Measurements from ENCODE around the gene BLVRA. TPM values are rescaled to one million over a fixed set of nuclear protein-coding genes. Genes with fewer than 3 reads are reported as not detected.
"Not testable (repeated sequence)": the region's sequence is repeated elsewhere in the genome, so short reads cannot be mapped to it uniquely, and the experiment has no call there.

Gene BLVRA
- total RNA-seq, 5 donors from 2014 or later (not counting 1 experiment from before 2014, with no cell fraction given) = 14.1 to 21.3 (median 17.3) TPM

- no peak overlapping the region for H3K27ac Mint-ChIP-seq
- no peak for DNase-seq
- no peak overlapping the region for H3K27ac ChIP-seq (ENCODE audit: low read length)
- no peak for ATAC-seq (replicated peaks in 1 of 4)
- POLR2A ChIA-PET = no interaction called here
- no peaks in the 10 kb centered on the region for H3K9me3 ChIP-seq
- H3K4me3 Mint-ChIP-seq = no peak overlapping the region
- CTCF ChIA-PET = no interaction called here
- 89% methylated on average over 3 of the region's 6 CpGs for WGBS (ENCODE audit: insufficient coverage)
- no peaks in the 10 kb centered on the region for H3K36me3 ChIP-seq (ENCODE audit: control insufficient read depth in 2 of 2, extremely low read depth in 1 of 2, insufficient read depth in 1 of 2, low read length in 1 of 2)
- H3K4me3 ChIP-seq (ENCODE audit: control insufficient read depth in 1 of 2, extremely low read depth in 1 of 2, low read length in 1 of 2) = no peak overlapping the region
- no peaks in the 10 kb centered on the region for H3K4me1 ChIP-seq (ENCODE audit: control insufficient read depth in 1 of 2, extremely low read depth in 1 of 2, insufficient read depth in 2 of 2, low read length in 2 of 2)
- H3K36me3 Mint-ChIP-seq = no peaks in the 10 kb centered on the region
- H3K4me1 Mint-ChIP-seq = no peaks in the 10 kb centered on the region
- no peaks in the 10 kb centered on the region for H3K9me3 Mint-ChIP-seq
- H3K27me3 Mint-ChIP-seq = peaks cover 30 to 33% of the 10 kb centered on the region in 2 donors
- peaks cover 2 to 10% of the 10 kb centered on the region in 2 experiments for H3K27me3 ChIP-seq (replicated peaks in 1 of 2; ENCODE audit: control insufficient read depth in 2 of 2, extremely low read depth in 1 of 2, insufficient read depth in 2 of 2, low read length in 1 of 2)
Observed at GRCh38 chr7:43823941-43824340, 65.5 kb downstream of the BLVRA start.

- DNase-seq; H3K27ac ChIP-seq (ENCODE audit: low read length); H3K4me3 ChIP-seq (ENCODE audit: control insufficient read depth in 1 of 2, extremely low read depth in 1 of 2, low read length in 1 of 2); H3K4me3 Mint-ChIP-seq; H3K4me1 Mint-ChIP-seq; POLR2A ChIA-PET; H3K9me3 Mint-ChIP-seq; H3K9me3 ChIP-seq; ATAC-seq (replicated peaks in 1 of 4); H3K36me3 ChIP-seq (ENCODE audit: control insufficient read depth in 2 of 2, extremely low read depth in 1 of 2, insufficient read depth in 1 of 2, low read length in 1 of 2); H3K4me1 ChIP-seq (ENCODE audit: control insufficient read depth in 1 of 2, extremely low read depth in 1 of 2, insufficient read depth in 2 of 2, low read length in 2 of 2); H3K27ac Mint-ChIP-seq; H3K36me3 Mint-ChIP-seq: not testable (repeated sequence)
- CTCF ChIA-PET = interaction anchor here in 1 of 2 donors (1.3 kb wide), 1 partner anchor 60 kb away, joined by 4 read pairs; no protein-coding TSS in a partner anchor
- peaks cover 31 to 32% of the 10 kb centered on the region in 2 donors for H3K27me3 Mint-ChIP-seq
- peaks cover 2 to 10% of the 10 kb centered on the region in 2 experiments for H3K27me3 ChIP-seq (replicated peaks in 1 of 2; ENCODE audit: control insufficient read depth in 2 of 2, extremely low read depth in 1 of 2, insufficient read depth in 2 of 2, low read length in 1 of 2)
- WGBS (ENCODE audit: insufficient coverage) = 89% methylated on average over 4 of the region's 12 CpGs
Observed at GRCh38 chr7:43824513-43824912, 66.0 kb downstream of the BLVRA start.

DNA sequence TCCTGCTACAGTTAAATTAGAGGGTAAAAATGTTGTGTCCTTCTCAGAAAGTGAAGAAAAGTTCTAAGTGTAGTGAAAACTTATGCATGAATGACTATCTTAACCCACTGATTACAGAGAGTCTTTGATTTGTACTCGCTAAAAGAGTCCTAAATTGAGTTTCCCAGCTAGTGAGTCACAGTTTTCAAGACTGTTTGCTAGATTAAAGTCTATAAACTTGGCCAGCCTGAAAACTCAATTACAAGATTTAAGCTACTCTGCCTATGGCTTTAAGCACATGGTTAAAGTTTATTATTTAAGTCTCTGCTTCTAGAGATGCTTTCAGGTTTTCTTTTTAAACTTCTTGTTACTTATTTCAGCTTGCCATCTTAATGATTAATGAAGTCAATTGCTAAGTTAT lies 66.5 kb downstream of the BLVRA start:
- no peaks in the 10 kb centered on the region for H3K36me3 Mint-ChIP-seq
- H3K27me3 ChIP-seq (replicated peaks in 1 of 2; ENCODE audit: control insufficient read depth in 2 of 2, extremely low read depth in 1 of 2, insufficient read depth in 2 of 2, low read length in 1 of 2) = peaks cover 2 to 13% of the 10 kb centered on the region in 2 experiments
- no peak overlapping the region for H3K4me3 Mint-ChIP-seq
- no peaks in the 10 kb centered on the region for H3K4me1 ChIP-seq (ENCODE audit: control insufficient read depth in 1 of 2, extremely low read depth in 1 of 2, insufficient read depth in 2 of 2, low read length in 2 of 2)
- H3K36me3 ChIP-seq (ENCODE audit: control insufficient read depth in 2 of 2, extremely low read depth in 1 of 2, insufficient read depth in 1 of 2, low read length in 1 of 2) = no peaks in the 10 kb centered on the region
- ChIA-PET CTCF (interaction anchor here in 1 of 2 donors (1.3 kb wide), 1 partner anchor 61 kb away, joined by 4 read pairs; no protein-coding TSS in a partner anchor), POLR2A (no interaction called here)
- no peaks in the 10 kb centered on the region for H3K9me3 ChIP-seq
- no peak for DNase-seq
- H3K4me3 ChIP-seq (ENCODE audit: control insufficient read depth in 1 of 2, extremely low read depth in 1 of 2, low read length in 1 of 2) = no peak overlapping the region
- H3K27ac Mint-ChIP-seq = no peak overlapping the region
- H3K27ac ChIP-seq (ENCODE audit: low read length) = no peak overlapping the region
- H3K27me3 Mint-ChIP-seq = peaks cover 32 to 34% of the 10 kb centered on the region in 2 donors
- WGBS (ENCODE audit: insufficient coverage) = no CpG with 5 or more reads among the region's 1 CpG
- H3K9me3 Mint-ChIP-seq = no peaks in the 10 kb centered on the region
- no peak for ATAC-seq (replicated peaks in 1 of 4)
- no peaks in the 10 kb centered on the region for H3K4me1 Mint-ChIP-seq

DNA sequence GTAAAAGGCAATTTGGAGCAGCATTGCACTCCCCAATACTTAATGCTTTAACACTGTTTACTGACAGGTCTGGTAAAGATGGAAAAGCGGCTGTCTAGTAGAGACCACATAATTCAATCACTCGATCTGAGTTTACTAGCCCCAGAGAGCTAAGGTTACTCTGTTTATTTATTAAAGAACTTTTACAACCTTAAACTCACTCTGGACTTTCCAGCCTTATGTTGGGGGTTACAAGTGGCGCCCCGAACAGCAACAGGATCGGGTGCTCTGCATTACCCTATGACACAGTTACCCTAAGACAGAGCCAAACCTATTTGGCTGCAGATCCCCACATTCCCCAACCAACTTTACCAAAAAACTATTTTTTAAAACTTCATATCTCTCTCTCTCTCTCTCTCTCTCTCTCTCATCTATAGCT lies 66.9 kb downstream of the BLVRA start:
- H3K27me3 ChIP-seq (replicated peaks in 1 of 2; ENCODE audit: control insufficient read depth in 2 of 2, extremely low read depth in 1 of 2, insufficient read depth in 2 of 2, low read length in 1 of 2) = peaks cover 2 to 14% of the 10 kb centered on the region in 2 experiments
- 100% methylated on average over 4 of the region's 5 CpGs for WGBS (ENCODE audit: insufficient coverage)
- Mint-ChIP-seq H3K27ac (no peak overlapping the region), H3K4me1 (no peaks in the 10 kb centered on the region), H3K9me3 (no peaks in the 10 kb centered on the region), H3K36me3 (no peaks in the 10 kb centered on the region), H3K4me3 (no peak overlapping the region), H3K27me3 (peaks cover 32 to 35% of the 10 kb centered on the region in 2 donors)
- DNase-seq (no peak), ATAC-seq (replicated peaks in 1 of 4) (no peak)
- no peak overlapping the region for H3K27ac ChIP-seq (ENCODE audit: low read length)
- ChIA-PET POLR2A (interaction anchor here in 1 of 2 donors (0.6 kb wide), 1 partner anchor 58 kb away, joined by 4 read pairs; no protein-coding TSS in a partner anchor), CTCF (interaction anchor here in 1 of 2 donors (1.3 kb wide), 1 partner anchor 61 kb away, joined by 4 read pairs; no protein-coding TSS in a partner anchor)
- no peaks in the 10 kb centered on the region for H3K36me3 ChIP-seq (ENCODE audit: control insufficient read depth in 2 of 2, extremely low read depth in 1 of 2, insufficient read depth in 1 of 2, low read length in 1 of 2)
- H3K4me1 ChIP-seq (ENCODE audit: control insufficient read depth in 1 of 2, extremely low read depth in 1 of 2, insufficient read depth in 2 of 2, low read length in 2 of 2) = no peaks in the 10 kb centered on the region
- H3K4me3 ChIP-seq (ENCODE audit: control insufficient read depth in 1 of 2, extremely low read depth in 1 of 2, low read length in 1 of 2) = no peak overlapping the region
- no peaks in the 10 kb centered on the region for H3K9me3 ChIP-seq

- H3K36me3 Mint-ChIP-seq; CTCF ChIA-PET; H3K4me3 ChIP-seq (ENCODE audit: control insufficient read depth in 1 of 2, extremely low read depth in 1 of 2, low read length in 1 of 2); DNase-seq; H3K27me3 ChIP-seq (replicated peaks in 1 of 2; ENCODE audit: control insufficient read depth in 2 of 2, extremely low read depth in 1 of 2, insufficient read depth in 2 of 2, low read length in 1 of 2); POLR2A ChIA-PET; H3K9me3 Mint-ChIP-seq; H3K27ac ChIP-seq (ENCODE audit: low read length); H3K27ac Mint-ChIP-seq; H3K36me3 ChIP-seq (ENCODE audit: control insufficient read depth in 2 of 2, extremely low read depth in 1 of 2, insufficient read depth in 1 of 2, low read length in 1 of 2); ATAC-seq (replicated peaks in 1 of 4); H3K9me3 ChIP-seq; H3K4me3 Mint-ChIP-seq: not testable (repeated sequence)
- Mint-ChIP-seq H3K27me3 (peaks cover 22% of the 10 kb centered on the region in 2 donors), H3K4me1 (peaks cover 12 to 17% (median 17%) of the 10 kb centered on the region in 3 donors)
- H3K4me1 ChIP-seq (ENCODE audit: control insufficient read depth in 1 of 2, extremely low read depth in 1 of 2, insufficient read depth in 2 of 2, low read length in 2 of 2) = peaks cover 0 to 13% of the 10 kb centered on the region in 2 experiments
Observed at GRCh38 chr7:43830917-43831316, 72.4 kb downstream of the BLVRA start.

GRCh38 chr7:43834463-43835251 lies 76.2 kb downstream of the BLVRA start:
- H3K27me3 ChIP-seq (replicated peaks in 1 of 2; ENCODE audit: control insufficient read depth in 2 of 2, extremely low read depth in 1 of 2, insufficient read depth in 2 of 2, low read length in 1 of 2) = peaks cover 0 to 4% of the 10 kb centered on the region in 2 experiments
- ChIA-PET CTCF (interaction anchor here (0.5 to 6.3 kb wide), 10 partner anchors 105 to 936 kb away, joined by 3 to 74 read pairs (median 4); partner anchors contain the start of genes STK17A (in 2 of the 2), MRPL32 (in 1 of the 2) and PSMA2 (in 1 of the 2)), POLR2A (interaction anchor here (0.6 to 1.3 kb wide), 5 partner anchors 90 to 371 kb away, joined by 3 to 16 read pairs (median 3); partner anchors contain the start of gene STK17A (in 2 of the 2))
- 25% methylated on average over 4 of the region's 8 CpGs for WGBS (ENCODE audit: insufficient coverage)
- H3K4me1 ChIP-seq (ENCODE audit: control insufficient read depth in 1 of 2, extremely low read depth in 1 of 2, insufficient read depth in 2 of 2, low read length in 2 of 2) = peaks cover 3 to 20% of the 10 kb centered on the region in 2 experiments
- peak overlapping the region; percentile 25 to 66 for H3K4me3 ChIP-seq (ENCODE audit: control insufficient read depth in 1 of 2, extremely low read depth in 1 of 2, low read length in 1 of 2)
- Mint-ChIP-seq H3K9me3 (peaks cover 0 to 3% (median 0%) of the 10 kb centered on the region in 3 donors), H3K4me3 (peak overlapping the region; percentile 71 to 88 (median 83)), H3K27ac (peak overlapping the region; percentile 93 to 96), H3K36me3 (peaks cover 2% of the 10 kb centered on the region), H3K27me3 (peaks cover under 1 to 4% of the 10 kb centered on the region in 2 donors), H3K4me1 (peaks cover 19 to 24% (median 22%) of the 10 kb centered on the region in 3 donors)
- DNase-seq (peak in 21 of 35 experiments; percentile 2 to 76 (median 10)), ATAC-seq (replicated peaks in 1 of 4) (peak; percentile 36 to 54 (median 50))
- H3K9me3 ChIP-seq = no peaks in the 10 kb centered on the region
- no peaks in the 10 kb centered on the region for H3K36me3 ChIP-seq (ENCODE audit: control insufficient read depth in 2 of 2, extremely low read depth in 1 of 2, insufficient read depth in 1 of 2, low read length in 1 of 2)
- H3K27ac ChIP-seq (ENCODE audit: low read length) = peak overlapping the region; percentile 87

All from T-cell (primary cell).